Suprapubic skin (tissue), 4 donors: Measurements from ENCODE around the gene PGM3. TPM values are rescaled to one million over a fixed set of nuclear protein-coding genes. Genes with fewer than 3 reads are reported as not detected.

ENCODE experiments used
- total RNA-seq, 4 donors: library from RNA; depleted of rRNA; stranded (reverse); fragments of >200 nt; gene quantifications; one replicate each; pipeline ENCODE4 v1.1.0, GENCODE V29; 2016

Gene PGM3
- total RNA-seq, 4 donors from 2014 or later, result 9.6 to 18.6 (median 13.8) TPM

Other genes starting within 250 kb of the PGM3 start
- gene UBE3D, start 127.4 kb downstream of the PGM3 start, total RNA-seq, result 10 to 100 TPM in 1 of 4 donors, 1 to 10 TPM in 3; 7.2 to 11.7 (median 7.5) TPM
- 100 to 1,000 TPM in 1 of 4 donors, 10 to 100 TPM in 3; 44.8 to 118 (median 53.5) TPM for gene DOP1A, start 125.6 kb downstream of the PGM3 start, total RNA-seq
- 1 to 10 TPM in 3 of 4 donors, under 1 TPM in 1; 0.95 to 3.5 (median 1.6) TPM for gene RWDD2A, start 92 bp upstream of the PGM3 start, total RNA-seq
- 10 to 100 TPM; 12.8 to 40.5 (median 28.4) TPM for gene ME1, start 237.8 kb upstream of the PGM3 start, total RNA-seq